ENCODE measurements around the gene AP1S2. TPM values are rescaled to one million over a fixed set of nuclear protein-coding genes. Genes with fewer than 3 reads are reported as not detected.

AP1S2 gene
- total and polyA plus RNA-seq, 10 of the 15 experiments (the other 5 are each of a cell fraction or from before 2014, with no cell fraction given) = 25.6 to 105 (median 50.7) TPM

DNA sequence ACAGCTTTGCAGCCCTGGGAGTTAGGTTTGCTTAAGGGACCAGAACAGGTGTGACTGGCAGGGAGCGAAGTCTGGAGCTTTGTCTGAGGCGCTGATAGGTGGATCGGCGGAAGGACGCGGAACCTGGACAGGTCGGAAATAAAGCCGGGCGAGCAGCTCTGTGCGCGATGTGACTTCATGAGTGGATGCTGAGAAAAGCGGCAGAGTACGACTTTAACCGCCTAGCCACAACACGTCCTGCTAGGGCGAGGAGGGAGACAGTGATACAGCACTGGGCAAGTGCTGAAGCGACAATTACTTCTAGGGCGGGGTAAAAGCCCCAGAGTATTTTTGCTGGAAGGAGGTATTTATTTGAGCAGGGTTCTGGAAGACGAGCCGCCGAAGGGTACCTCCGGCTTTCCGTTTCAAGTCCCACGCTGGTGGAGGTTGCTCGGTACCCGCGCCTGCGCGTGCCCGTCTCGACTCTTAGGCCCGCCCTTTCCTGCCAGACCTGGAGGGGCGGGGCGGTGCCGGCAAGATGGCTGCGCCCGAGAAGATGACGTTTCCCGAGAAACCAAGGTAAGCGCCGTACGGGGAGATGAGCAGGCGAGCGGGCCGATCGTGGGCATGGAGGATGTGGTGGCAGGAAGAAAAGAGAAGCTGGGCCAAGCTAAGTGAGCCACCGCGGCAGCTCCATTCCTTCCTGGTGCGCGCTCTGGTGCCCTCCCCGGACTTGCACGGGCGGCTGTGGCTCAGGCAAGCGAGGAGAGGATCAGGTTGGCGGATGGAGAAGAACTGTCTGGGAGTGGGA, 64.4 kb downstream of the AP1S2 start, which contains the start of gene ZRSR2 (continued):
- no peak for TF ChIP-seq CBX3 (IDR thresholded peaks at IDR 0.05; ENCODE audit: borderline replicate concordance, low read depth)
- no peak for TF ChIP-seq SRF (IDR thresholded peaks at IDR 0.05; ENCODE audit: low read depth in 2 of 2, low read length in 2 of 2)
- no peak for TF ChIP-seq ASH2L (IDR thresholded peaks at IDR 0.05; ENCODE audit: borderline replicate concordance, low read depth)
- TF ChIP-seq, protein P1, sequence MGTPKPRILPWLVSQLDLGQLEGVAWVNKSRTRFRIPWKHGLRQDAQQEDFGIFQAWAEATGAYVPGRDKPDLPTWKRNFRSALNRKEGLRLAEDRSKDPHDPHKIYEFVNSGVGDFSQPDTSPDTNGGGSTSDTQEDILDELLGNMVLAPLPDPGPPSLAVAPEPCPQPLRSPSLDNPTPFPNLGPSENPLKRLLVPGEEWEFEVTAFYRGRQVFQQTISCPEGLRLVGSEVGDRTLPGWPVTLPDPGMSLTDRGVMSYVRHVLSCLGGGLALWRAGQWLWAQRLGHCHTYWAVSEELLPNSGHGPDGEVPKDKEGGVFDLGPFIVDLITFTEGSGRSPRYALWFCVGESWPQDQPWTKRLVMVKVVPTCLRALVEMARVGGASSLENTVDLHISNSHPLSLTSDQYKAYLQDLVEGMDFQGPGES (IDR thresholded peaks at IDR 0.05) = no peak; the same call in 1 of the 2 replicates
- peak; percentile 91 for TF ChIP-seq HDGF (IDR thresholded peaks at IDR 0.05)
- TF ChIP-seq ZNF24 (IDR thresholded peaks at IDR 0.05) = no peak
- TF ChIP-seq CREB1 (IDR thresholded peaks at IDR 0.05; ENCODE audit: low read depth) = peak; percentile 72; the same call in 1 of the 2 replicates
- 0 out of 2 replicates have a peak, but pooled peaks have one; percentile 35 for TF ChIP-seq CBFB (IDR thresholded peaks at IDR 0.05; ENCODE audit: low read depth)
- TF ChIP-seq, protein P2, sequence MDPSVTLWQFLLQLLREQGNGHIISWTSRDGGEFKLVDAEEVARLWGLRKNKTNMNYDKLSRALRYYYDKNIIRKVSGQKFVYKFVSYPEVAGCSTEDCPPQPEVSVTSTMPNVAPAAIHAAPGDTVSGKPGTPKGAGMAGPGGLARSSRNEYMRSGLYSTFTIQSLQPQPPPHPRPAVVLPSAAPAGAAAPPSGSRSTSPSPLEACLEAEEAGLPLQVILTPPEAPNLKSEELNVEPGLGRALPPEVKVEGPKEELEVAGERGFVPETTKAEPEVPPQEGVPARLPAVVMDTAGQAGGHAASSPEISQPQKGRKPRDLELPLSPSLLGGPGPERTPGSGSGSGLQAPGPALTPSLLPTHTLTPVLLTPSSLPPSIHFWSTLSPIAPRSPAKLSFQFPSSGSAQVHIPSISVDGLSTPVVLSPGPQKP (IDR thresholded peaks at IDR 0.05; ENCODE audit: low read depth, low read length) = 0 out of 2 replicates have a peak, but pooled peaks have one; percentile 15
- no peak for TF ChIP-seq SPI1 (IDR thresholded peaks at IDR 0.05; ENCODE audit: borderline replicate concordance, insufficient read depth, low read depth, low read length)
- TF ChIP-seq, protein P3, sequence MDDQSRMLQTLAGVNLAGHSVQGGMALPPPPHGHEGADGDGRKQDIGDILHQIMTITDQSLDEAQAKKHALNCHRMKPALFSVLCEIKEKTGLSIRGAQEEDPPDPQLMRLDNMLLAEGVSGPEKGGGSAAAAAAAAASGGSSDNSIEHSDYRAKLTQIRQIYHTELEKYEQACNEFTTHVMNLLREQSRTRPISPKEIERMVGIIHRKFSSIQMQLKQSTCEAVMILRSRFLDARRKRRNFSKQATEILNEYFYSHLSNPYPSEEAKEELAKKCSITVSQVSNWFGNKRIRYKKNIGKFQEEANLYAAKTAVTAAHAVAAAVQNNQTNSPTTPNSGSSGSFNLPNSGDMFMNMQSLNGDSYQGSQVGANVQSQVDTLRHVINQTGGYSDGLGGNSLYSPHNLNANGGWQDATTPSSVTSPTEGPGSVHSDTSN (IDR thresholded peaks at IDR 0.05; ENCODE audit: insufficient replicate concordance, low read depth, low read length) = peak; percentile 81
- TF ChIP-seq NRF1 (conservative IDR thresholded peaks at IDR 0.05; ENCODE audit: low read depth, low read length) = peak; percentile 87
- TF ChIP-seq, protein P4, sequence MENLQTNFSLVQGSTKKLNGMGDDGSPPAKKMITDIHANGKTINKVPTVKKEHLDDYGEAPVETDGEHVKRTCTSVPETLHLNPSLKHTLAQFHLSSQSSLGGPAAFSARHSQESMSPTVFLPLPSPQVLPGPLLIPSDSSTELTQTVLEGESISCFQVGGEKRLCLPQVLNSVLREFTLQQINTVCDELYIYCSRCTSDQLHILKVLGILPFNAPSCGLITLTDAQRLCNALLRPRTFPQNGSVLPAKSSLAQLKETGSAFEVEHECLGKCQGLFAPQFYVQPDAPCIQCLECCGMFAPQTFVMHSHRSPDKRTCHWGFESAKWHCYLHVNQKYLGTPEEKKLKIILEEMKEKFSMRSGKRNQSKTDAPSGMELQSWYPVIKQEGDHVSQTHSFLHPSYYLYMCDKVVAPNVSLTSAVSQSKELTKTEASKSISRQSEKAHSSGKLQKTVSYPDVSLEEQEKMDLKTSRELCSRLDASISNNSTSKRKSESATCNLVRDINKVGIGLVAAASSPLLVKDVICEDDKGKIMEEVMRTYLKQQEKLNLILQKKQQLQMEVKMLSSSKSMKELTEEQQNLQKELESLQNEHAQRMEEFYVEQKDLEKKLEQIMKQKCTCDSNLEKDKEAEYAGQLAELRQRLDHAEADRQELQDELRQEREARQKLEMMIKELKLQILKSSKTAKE (IDR thresholded peaks at IDR 0.05; ENCODE audit: low read depth, poor library complexity, severe bottlenecking) = no peak
- no peak for TF ChIP-seq TBL1XR1 (IDR thresholded peaks at IDR 0.05; ENCODE audit: low read depth, low read length)
- no peak for TF ChIP-seq HDAC2 (IDR thresholded peaks at IDR 0.05)
- TF ChIP-seq POLR2AphosphoS2 (IDR thresholded peaks at IDR 0.05; ENCODE audit: low read depth, low read length) = no peak
- TF ChIP-seq HCFC1 (IDR thresholded peaks at IDR 0.05; ENCODE audit: low read length) = peak; percentile 35
- TF ChIP-seq, protein P5, sequence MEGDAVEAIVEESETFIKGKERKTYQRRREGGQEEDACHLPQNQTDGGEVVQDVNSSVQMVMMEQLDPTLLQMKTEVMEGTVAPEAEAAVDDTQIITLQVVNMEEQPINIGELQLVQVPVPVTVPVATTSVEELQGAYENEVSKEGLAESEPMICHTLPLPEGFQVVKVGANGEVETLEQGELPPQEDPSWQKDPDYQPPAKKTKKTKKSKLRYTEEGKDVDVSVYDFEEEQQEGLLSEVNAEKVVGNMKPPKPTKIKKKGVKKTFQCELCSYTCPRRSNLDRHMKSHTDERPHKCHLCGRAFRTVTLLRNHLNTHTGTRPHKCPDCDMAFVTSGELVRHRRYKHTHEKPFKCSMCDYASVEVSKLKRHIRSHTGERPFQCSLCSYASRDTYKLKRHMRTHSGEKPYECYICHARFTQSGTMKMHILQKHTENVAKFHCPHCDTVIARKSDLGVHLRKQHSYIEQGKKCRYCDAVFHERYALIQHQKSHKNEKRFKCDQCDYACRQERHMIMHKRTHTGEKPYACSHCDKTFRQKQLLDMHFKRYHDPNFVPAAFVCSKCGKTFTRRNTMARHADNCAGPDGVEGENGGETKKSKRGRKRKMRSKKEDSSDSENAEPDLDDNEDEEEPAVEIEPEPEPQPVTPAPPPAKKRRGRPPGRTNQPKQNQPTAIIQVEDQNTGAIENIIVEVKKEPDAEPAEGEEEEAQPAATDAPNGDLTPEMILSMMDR (IDR thresholded peaks at IDR 0.05 in 2 of 3, conservative IDR thresholded peaks at IDR 0.05 in 1 of 3; ENCODE audit: control insufficient read depth in 2 of 3, extremely low read depth in 1 of 3, insufficient read depth in 1 of 3, low read depth in 3 of 3, low read length in 3 of 3) = no peak

All from GM12878 (cell line).